Activated CD4-positive, alpha-beta memory T cell treated with anti-CD3 and anti-CD28 coated beads, Interleukin-2, amount 10 ng/mL, durations not matched to agents 7 days and 5 days (primary cell): ENCODE data around the gene CCDC170. TPM values are rescaled to one million over a fixed set of nuclear protein-coding genes. Genes with fewer than 3 reads are reported as not detected.
A peak's percentile ranks its signal among the peaks of the same experiment; 100 is the strongest.

ENCODE experiments used
- CTCF ChIA-PET: fragments of 350-600 bp; sonication (Branson Sonifier 250); formaldehyde crosslinking; loops from one replicate; lab custom pipeline; 2021; ENCODE audit warnings: antibody characterized with exemption, inconsistent platforms; lab: Charles Lee
- POLR2A ChIA-PET: fragments of 350-600 bp; sonication (Branson Sonifier 250); formaldehyde crosslinking; loops from one replicate; lab custom pipeline; 2021; ENCODE audit warnings: antibody characterized with exemption; lab: Charles Lee
- DNase-seq: peaks from one replicate; pipeline ENCODE4 v3.0.0-alpha.2; 2020
- H3K27ac Mint-ChIP-seq: one replicate; pipeline ENCODE4 v1.8.0; 2021; ENCODE audit warnings: mild to moderate bottlenecking, mixed read lengths
- H3K27me3 Mint-ChIP-seq: one replicate; pipeline ENCODE4 v1.8.0; 2021; ENCODE audit warnings: mixed read lengths
- H3K36me3 Mint-ChIP-seq: one replicate; pipeline ENCODE4 v1.8.0; 2021; ENCODE audit warnings: low read depth, mixed read lengths
- H3K4me1 Mint-ChIP-seq: one replicate; pipeline ENCODE4 v1.8.0; 2021; ENCODE audit warnings: mixed read lengths
- H3K4me3 Mint-ChIP-seq: one replicate; pipeline ENCODE4 v1.8.0; 2021; ENCODE audit warnings: mild to moderate bottlenecking, mixed read lengths
- H3K9me3 Mint-ChIP-seq: one replicate; pipeline ENCODE4 v1.8.0; 2021; ENCODE audit warnings: mixed read lengths
- total RNA-seq, 2 experiments: library from RNA; stranded (reverse); gene quantifications; one replicate each; pipeline ENCODE4 v1.2.3, GENCODE V29; 2021

The CCDC170 gene
- total RNA-seq, 2 experiments from 2014 or later: not detected

DNA sequence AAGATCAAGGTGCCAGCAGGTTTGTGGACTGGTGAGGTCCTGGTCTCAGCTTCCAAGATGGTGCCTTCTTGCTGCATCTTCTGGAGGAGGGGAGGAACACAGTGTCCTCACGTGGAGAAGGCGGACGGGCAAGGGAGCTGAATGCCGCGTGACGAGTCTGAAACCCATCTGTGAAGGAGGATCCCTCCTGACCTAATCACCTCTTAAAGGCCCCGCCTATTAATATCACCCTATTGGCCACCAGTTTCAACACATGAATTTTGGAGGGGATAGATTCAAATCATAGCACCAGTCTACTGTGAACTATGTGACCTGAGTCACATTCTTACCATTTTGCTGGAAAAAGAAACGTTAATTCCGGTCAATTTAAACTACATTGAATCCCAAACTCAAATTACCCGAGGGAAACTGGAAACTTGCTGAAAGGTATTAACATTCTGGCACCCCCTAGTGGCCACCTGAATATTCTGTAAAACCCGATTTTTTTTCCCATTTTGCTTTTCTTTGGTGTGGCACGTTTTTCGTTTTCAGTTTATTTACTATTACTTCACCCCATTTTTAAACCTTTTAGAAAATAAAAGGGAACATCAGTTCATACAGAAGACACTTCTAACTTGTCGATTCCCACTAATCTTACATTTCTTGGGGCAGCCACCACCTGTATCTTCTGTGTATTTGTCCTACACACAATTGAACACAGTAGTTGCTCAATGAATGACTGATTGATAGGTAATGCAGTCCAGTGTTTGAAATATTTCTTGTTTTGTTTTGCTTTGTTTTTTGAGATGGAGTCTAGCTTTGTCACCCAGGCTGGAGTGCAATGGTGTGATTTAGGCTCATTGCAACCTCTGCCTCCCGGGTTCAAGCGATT lies 17.9 kb upstream of the CCDC170 start:
- POLR2A ChIA-PET: interaction anchor here (0.6 kb wide), 1 partner anchor 24 kb away, joined by 3 read pairs; the partner anchor contains the start of gene RMND1
- DNase-seq: peak; percentile 34
- Mint-ChIP-seq H3K27me3 (no peaks in the 10 kb centered on the region), H3K4me1 (peaks cover 10% of the 10 kb centered on the region), H3K36me3 (no peaks in the 10 kb centered on the region), H3K4me3 (no peak overlapping the region), H3K27ac (no peak overlapping the region), H3K9me3 (no peaks in the 10 kb centered on the region)
- CTCF ChIA-PET: interaction anchor here (0.7 to 2.4 kb wide), 8 partner anchors 10 to 584 kb away, joined by 3 to 6 read pairs (median 3); no protein-coding TSS in a partner anchor

DNA sequence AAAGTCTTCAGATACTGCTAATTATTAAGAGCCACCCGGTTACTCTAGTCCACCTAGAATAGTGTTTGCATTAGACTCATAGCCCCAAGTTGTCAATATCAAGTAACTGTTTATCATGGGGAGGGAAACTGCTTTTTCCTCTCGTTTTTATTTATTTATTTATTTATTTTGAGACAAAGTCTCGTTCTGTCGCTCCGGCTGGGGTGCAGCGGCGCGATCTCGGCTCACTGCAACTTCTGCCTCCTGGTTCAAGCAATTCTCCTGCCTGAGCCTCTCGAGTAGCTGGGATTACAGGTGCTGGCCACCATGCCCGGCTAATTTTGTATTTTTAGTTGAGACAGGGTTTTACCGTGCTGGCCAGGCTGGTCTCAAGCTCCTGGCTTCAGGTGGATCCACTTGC lies 16.1 kb upstream of the CCDC170 start:
- CTCF ChIA-PET: no interaction called here
- H3K4me1 Mint-ChIP-seq: peaks cover 27% of the 10 kb centered on the region
- H3K9me3 Mint-ChIP-seq: no peaks in the 10 kb centered on the region
- H3K4me3 Mint-ChIP-seq: no peak overlapping the region
- DNase-seq: no peak
- no peaks in the 10 kb centered on the region for H3K36me3 Mint-ChIP-seq
- POLR2A ChIA-PET: no interaction called here
- no peaks in the 10 kb centered on the region for H3K27me3 Mint-ChIP-seq
- H3K27ac Mint-ChIP-seq: no peak overlapping the region

DNA sequence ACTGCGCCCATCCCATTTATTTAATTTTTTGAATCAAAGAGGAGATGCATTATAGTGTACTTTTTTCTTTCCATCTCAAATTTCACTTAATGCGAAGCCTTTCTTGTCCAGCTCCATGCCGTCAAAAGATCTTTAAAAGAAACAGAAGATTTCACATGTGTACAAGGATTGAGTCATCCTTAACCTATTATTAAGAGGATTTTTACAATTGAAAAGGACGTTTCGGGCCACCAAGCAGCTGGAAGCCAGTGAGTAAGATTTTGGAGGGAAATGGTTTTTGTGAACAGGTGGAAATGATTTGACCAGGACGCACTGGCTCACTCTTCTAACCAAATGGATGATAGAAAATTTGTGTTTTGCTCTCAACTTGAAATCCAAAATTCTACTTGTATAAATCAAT lies 15.1 kb upstream of the CCDC170 start:
- Mint-ChIP-seq H3K27me3 (no peaks in the 10 kb centered on the region), H3K27ac (no peak overlapping the region), H3K36me3 (no peaks in the 10 kb centered on the region), H3K4me1 (peaks cover 30% of the 10 kb centered on the region), H3K9me3 (no peaks in the 10 kb centered on the region), H3K4me3 (no peak overlapping the region)
- ChIA-PET CTCF (interaction anchor here (1.0 kb wide), 1 partner anchor 24 kb away, joined by 3 read pairs; no protein-coding TSS in a partner anchor), POLR2A (no interaction called here)
- no peak for DNase-seq

DNA sequence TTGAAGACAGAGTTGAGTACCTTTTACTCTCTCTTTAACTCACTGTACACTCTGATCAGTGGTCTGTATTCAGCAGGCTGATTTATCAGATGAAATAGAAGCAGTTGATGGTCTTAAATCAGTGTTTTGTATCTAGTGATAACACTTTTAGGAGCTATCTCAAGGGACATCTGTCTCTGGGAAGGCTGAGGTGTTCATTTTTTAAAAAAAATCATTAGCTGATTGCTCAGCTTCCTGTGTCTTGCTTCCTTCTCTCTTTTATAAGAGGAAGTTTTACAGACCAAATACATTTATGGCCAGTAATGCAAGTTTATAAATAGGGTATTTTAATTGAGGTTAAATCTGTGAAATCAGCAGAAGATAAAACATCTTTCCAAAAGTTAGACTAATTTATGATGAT lies 12.0 kb upstream of the CCDC170 start:
- Mint-ChIP-seq H3K9me3 (no peaks in the 10 kb centered on the region), H3K4me1 (peaks cover 22% of the 10 kb centered on the region), H3K36me3 (no peaks in the 10 kb centered on the region), H3K4me3 (peak overlapping the region; percentile 37), H3K27ac (peak overlapping the region; percentile 66), H3K27me3 (no peaks in the 10 kb centered on the region)
- ChIA-PET CTCF (interaction anchor here (0.8 kb wide), 1 partner anchor 617 kb away, joined by 3 read pairs; the partner anchor contains the start of gene MTHFD1L), POLR2A (interaction anchor here (1.2 to 1.5 kb wide), 3 partner anchors 11 to 30 kb away, joined by 3 to 11 read pairs (median 5); partner anchors contain the start of gene RMND1)
- no peak for DNase-seq

DNA sequence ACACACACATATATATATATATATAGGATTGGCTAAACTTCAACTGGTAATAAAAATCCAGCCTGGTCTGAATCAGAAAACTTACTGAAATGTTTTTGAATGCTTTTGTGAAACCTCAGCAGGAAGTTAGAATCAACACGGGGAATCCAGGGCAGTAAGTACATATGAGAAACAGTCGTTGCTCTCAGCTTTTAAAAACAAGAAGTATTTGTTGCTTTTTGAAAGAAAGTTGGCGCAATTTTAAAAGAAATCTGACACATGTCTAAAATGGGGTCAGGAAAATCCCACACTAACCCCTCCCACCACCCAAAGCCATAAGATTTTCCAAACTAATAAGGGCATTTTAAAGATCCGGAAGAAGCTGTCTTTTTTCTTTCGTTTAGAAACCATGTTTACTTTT lies 11.5 kb upstream of the CCDC170 start:
- Mint-ChIP-seq H3K36me3 (no peaks in the 10 kb centered on the region), H3K9me3 (no peaks in the 10 kb centered on the region), H3K4me1 (peaks cover 22% of the 10 kb centered on the region), H3K27ac (peak overlapping the region; percentile 92), H3K27me3 (no peaks in the 10 kb centered on the region), H3K4me3 (peak overlapping the region; percentile 71)
- POLR2A ChIA-PET: interaction anchor here (1.2 to 1.5 kb wide), 3 partner anchors 10 to 31 kb away, joined by 3 to 11 read pairs (median 5); partner anchors contain the start of gene RMND1
- DNase-seq: no peak
- CTCF ChIA-PET: interaction anchor here (0.8 kb wide), 1 partner anchor 617 kb away, joined by 3 read pairs; the partner anchor contains the start of gene MTHFD1L

DNA sequence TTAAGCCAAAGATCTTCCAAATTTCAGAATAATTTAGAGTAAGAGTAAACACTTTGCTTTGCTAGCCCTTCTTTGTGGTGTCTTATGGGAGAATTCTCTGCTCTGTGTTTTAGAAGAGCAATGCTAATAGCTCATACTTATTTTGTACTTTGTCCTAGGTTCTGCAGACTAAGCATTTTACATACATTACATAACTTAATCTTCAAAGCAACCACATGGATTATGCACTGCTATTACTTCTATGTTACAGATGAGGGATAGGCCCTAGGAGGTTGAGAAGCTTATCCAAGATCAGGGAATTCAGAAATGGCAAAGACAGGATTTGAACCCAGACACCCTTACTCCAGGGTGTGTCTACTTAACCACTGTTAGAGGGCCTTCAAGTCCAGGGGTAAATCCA lies 9.8 kb upstream of the CCDC170 start:
- no peak overlapping the region for H3K27ac Mint-ChIP-seq
- POLR2A ChIA-PET: no interaction called here

DNA sequence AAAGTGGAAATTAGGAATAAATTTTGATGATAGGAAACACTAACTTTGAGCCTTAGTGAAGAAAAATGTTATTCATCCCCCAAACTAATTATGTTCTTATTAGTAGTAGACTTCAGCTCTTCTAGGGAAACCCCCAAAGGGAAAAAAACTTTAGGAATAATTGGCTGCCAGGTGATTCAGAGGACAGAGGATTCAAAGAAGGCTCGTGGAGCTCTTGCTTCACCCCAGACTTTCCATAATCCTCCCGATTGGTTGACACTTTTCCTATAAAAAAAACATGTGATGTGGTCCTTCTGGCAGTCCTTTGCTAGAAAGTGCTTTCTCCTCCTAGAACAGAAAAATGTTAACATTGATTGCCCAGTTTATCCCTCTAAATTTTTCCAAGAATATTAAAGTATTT lies 5.6 kb upstream of the CCDC170 start:
- no peak for DNase-seq
- Mint-ChIP-seq H3K4me1 (peaks cover 4% of the 10 kb centered on the region), H3K27ac (no peak overlapping the region), H3K4me3 (no peak overlapping the region), H3K27me3 (peaks cover 21% of the 10 kb centered on the region), H3K36me3 (no peaks in the 10 kb centered on the region), H3K9me3 (no peaks in the 10 kb centered on the region)
- ChIA-PET CTCF (interaction anchor here (1.5 kb wide), 1 partner anchor 14 kb away, joined by 3 read pairs; no protein-coding TSS in a partner anchor), POLR2A (no interaction called here)

More for the DNA sequence above, 9.8 kb upstream of the CCDC170 start:
- peaks cover 22% of the 10 kb centered on the region for H3K4me1 Mint-ChIP-seq
- H3K9me3 Mint-ChIP-seq: no peaks in the 10 kb centered on the region
- H3K27me3 Mint-ChIP-seq: peaks cover 3% of the 10 kb centered on the region
- DNase-seq: no peak
- CTCF ChIA-PET: no interaction called here
- H3K4me3 Mint-ChIP-seq: no peak overlapping the region
- no peaks in the 10 kb centered on the region for H3K36me3 Mint-ChIP-seq

DNA sequence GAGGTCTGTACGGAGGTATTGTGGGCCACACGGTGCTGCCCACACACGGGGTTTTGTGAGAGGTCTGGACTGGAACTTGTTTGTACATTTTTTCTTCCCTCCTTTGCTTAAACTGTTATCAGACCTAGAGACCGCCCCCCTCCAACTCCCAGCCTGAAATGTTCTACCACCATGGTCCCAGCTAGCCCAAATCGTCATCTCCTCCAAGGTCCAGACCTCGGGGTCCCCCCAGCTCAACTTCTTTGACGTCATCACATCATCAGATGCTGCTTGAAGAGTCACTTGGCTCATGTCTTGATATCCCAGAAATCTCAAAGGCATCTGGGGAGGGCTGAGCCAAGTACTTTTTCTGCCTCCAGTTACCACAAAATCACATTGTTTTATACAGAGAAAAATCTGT lies 2.8 kb upstream of the CCDC170 start:
- H3K4me1 Mint-ChIP-seq: peaks cover 13% of the 10 kb centered on the region
- CTCF ChIA-PET: interaction anchor here (0.9 kb wide), 1 partner anchor 11 kb away, joined by 3 read pairs; no protein-coding TSS in a partner anchor
- no peak overlapping the region for H3K27ac Mint-ChIP-seq
- no peak for DNase-seq
- no peaks in the 10 kb centered on the region for H3K36me3 Mint-ChIP-seq
- no peak overlapping the region for H3K4me3 Mint-ChIP-seq
- H3K9me3 Mint-ChIP-seq: no peaks in the 10 kb centered on the region
- POLR2A ChIA-PET: no interaction called here
- peaks cover 42% of the 10 kb centered on the region for H3K27me3 Mint-ChIP-seq

DNA sequence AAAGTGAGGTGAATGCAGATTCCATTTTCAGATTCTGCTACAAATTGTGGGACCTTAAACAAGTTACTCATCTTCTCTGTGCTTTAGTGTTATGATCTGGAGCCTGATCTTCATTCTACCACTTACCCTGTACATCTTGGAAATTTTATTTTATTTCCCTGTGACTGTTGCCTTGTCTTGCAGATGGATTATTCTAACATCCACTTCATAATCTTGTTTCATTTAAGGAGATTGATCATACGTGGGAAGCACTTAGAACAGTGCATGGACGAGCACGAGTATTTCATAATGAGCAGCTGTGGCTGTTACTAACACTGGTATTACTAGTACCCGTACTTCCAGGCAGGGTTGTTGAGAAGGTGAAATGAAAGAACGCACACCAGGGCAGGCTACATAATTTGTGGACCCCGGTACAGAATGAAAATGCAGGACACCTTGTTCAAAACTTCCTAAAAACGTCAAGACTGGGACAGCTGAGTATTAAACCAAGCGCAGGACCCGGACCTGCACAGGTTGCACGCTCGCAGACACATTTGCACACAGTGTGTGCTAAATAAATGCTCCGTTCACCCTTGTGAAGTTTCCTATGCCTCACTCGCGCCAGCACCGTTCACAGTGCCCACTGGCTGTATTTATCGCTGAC lies 535 bp upstream of the CCDC170 start:
- ChIA-PET POLR2A (interaction anchor here (1.6 kb wide), 1 partner anchor 11 kb away, joined by 3 read pairs; no protein-coding TSS in a partner anchor), CTCF (no interaction called here)
- Mint-ChIP-seq H3K9me3 (no peaks in the 10 kb centered on the region), H3K4me3 (peak overlapping the region; percentile 57), H3K27ac (no peak overlapping the region), H3K27me3 (peaks cover 54% of the 10 kb centered on the region), H3K36me3 (no peaks in the 10 kb centered on the region), H3K4me1 (peaks cover 13% of the 10 kb centered on the region)
- no peak for DNase-seq

DNA sequence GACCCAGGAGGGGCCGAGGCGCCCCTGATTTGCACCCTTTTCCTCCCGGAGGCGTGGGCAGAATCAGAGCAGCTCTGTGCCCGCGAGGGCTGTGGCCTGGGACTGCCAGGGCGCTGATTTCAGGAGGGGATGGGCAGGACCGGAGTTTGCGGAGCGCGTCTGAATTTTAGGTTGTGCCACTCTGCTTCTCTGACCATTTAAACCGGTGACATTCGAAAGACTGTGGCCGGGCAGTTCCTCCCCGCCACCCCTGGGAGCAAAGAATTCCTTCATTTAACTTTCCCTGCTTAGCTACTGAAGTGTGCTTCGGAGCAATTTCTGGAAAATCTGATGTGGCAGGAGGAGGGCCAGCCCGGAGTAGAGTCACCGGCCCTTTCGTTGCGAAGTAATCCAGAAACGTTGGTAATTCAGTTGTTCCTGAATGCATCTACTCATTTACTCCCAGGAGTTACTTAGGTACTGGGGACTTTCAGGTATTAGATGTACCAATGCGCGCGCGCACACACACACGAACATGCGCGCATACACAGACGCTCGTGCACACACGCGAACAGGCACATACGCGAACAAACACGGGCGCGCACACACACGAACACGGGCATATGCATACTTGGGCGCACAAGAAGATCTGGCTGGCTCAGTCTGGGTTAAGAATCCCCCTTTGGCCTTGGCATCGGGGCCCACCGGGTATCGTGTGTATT lies 568 bp downstream of the CCDC170 start:
- Mint-ChIP-seq H3K36me3 (no peaks in the 10 kb centered on the region), H3K27me3 (peaks cover 49% of the 10 kb centered on the region), H3K27ac (no peak overlapping the region), H3K4me3 (peak overlapping the region; percentile 68), H3K9me3 (no peaks in the 10 kb centered on the region), H3K4me1 (peaks cover 17% of the 10 kb centered on the region)
- CTCF ChIA-PET: no interaction called here
- peak; percentile 35 for DNase-seq
- POLR2A ChIA-PET: interaction anchor here (1.8 kb wide), 1 partner anchor 12 kb away, joined by 5 read pairs; no protein-coding TSS in a partner anchor

DNA sequence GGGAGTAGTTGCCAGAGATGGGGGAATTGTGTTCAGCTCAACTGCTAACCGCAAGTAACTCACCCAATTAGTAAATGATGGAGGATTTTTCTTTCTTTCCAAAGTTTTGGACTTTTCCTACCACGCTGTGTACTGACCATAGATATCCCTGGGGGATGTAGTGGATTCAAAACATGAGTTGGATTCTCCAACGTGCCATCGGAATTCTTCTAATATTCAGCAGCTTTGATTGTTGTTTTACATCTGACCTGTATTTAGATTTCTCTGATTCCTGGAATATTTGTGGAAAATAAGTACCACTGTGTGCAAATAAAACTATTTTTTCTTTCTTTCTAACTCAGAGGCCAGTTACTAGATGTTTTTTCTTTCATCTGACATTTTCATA lies 1.1 kb downstream of the CCDC170 start:
- no peaks in the 10 kb centered on the region for H3K9me3 Mint-ChIP-seq
- H3K4me1 Mint-ChIP-seq: peaks cover 17% of the 10 kb centered on the region
- CTCF ChIA-PET: no interaction called here
- DNase-seq: no peak
- POLR2A ChIA-PET: interaction anchor here (1.8 kb wide), 1 partner anchor 13 kb away, joined by 5 read pairs; no protein-coding TSS in a partner anchor
- peaks cover 55% of the 10 kb centered on the region for H3K27me3 Mint-ChIP-seq
- no peak overlapping the region for H3K27ac Mint-ChIP-seq
- peak overlapping the region; percentile 68 for H3K4me3 Mint-ChIP-seq
- H3K36me3 Mint-ChIP-seq: no peaks in the 10 kb centered on the region

DNA sequence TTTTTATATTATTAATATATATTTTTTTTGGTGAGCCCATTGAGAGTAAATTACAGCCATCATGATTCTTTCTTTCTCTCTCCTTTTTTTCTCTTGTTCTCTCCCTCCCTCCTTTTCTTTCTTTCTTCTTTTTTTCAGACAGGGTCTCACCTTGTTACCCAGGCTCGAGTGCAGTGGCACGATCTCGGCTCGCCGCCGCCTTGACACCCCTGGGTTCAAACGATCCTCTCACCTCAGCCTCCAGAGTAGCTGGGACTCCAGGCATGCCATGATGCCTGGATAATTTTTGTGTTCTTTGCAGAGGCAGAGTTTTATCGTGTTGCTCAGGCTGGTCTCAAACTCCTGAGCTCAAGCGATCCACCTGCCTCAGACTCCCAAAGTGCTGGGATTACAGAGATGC lies 1.6 kb downstream of the CCDC170 start:
- Mint-ChIP-seq H3K36me3 (no peaks in the 10 kb centered on the region), H3K27me3 (peaks cover 56% of the 10 kb centered on the region), H3K4me1 (peaks cover 17% of the 10 kb centered on the region), H3K4me3 (no peak overlapping the region), H3K9me3 (no peaks in the 10 kb centered on the region), H3K27ac (no peak overlapping the region)
- CTCF ChIA-PET: no interaction called here
- DNase-seq: no peak
- POLR2A ChIA-PET: interaction anchor here (1.8 kb wide), 1 partner anchor 13 kb away, joined by 5 read pairs; no protein-coding TSS in a partner anchor
